Measurements from ENCODE around the gene AK5. TPM values are rescaled to one million over a fixed set of nuclear protein-coding genes. Genes with fewer than 3 reads are reported as not detected.

The AK5 gene
- total and polyA plus RNA-seq, 2 of the 13 experiments (the other 11 are each of a cell fraction or from before 2014, with no cell fraction given): not detected

- Histone ChIP-seq H2AFZ (ENCODE audit: low read length) (no peak overlapping the region), H3K27me3 (ENCODE audit: control insufficient read depth in 1 of 2, insufficient read depth in 2 of 2, low read length in 2 of 2) (no peaks in the 10 kb centered on the region), H4K20me1 (ENCODE audit: insufficient read depth, low read length) (no peaks in the 10 kb centered on the region), H3K4me2 (ENCODE audit: low read depth, low read length) (no peak overlapping the region), H3K36me3 (replicated peaks in 1 of 2; ENCODE audit: control insufficient read depth in 1 of 2, insufficient read depth in 2 of 2, low read length in 2 of 2) (no peaks in the 10 kb centered on the region), H3K4me3 (replicated peaks in 1 of 3; ENCODE audit: insufficient read depth in 1 of 3, low read depth in 2 of 3, low read length in 3 of 3) (no peak overlapping the region), H3K9ac (ENCODE audit: insufficient read depth, low read depth, low read length) (no peak overlapping the region), H3K27ac (ENCODE audit: extremely low read length, insufficient read depth, low read length) (no peak overlapping the region), H3K79me2 (ENCODE audit: insufficient read depth, low read length) (no peaks in the 10 kb centered on the region), H3K9me3 (ENCODE audit: low read length) (no peaks in the 10 kb centered on the region), H3K4me1 (ENCODE audit: insufficient read depth, low read length) (no peaks in the 10 kb centered on the region)
- POLR2A ChIA-PET: no interaction called here
- CTCF ChIA-PET (ENCODE audit: low intra/inter-chr PET ratio, low total read pairs): no interaction called here
- no peak for DNase-seq (ENCODE audit: low spot score)
- in situ Hi-C loops (cut with HindIII; ENCODE audit: extremely low pct_ligation_motif_present, low pct_unique_long_range_greater_than_20kb): no loop called here
- 0% methylated on average over 2 of the region's 4 CpGs for WGBS (ENCODE audit: low lambda C conversion rate)
- no TSS peak for BruUV-seq (replicated peaks)
- FAIRE-seq: no peak
- intact Hi-C loops (cut with micrococcal nuclease; ENCODE audit: unreplicated experiment): no loop called here
- no peak for ATAC-seq
- no peak for TF ChIP-seq U2AF1 (optimal IDR thresholded peaks at IDR 0.05; ENCODE audit: low read depth, low read length)
- TF ChIP-seq ATM (IDR thresholded peaks at IDR 0.05; ENCODE audit: borderline replicate concordance): no peak
- TF ChIP-seq ZSCAN29 (CRISPR knock-in tag; conservative IDR thresholded peaks at IDR 0.05): no peak
- no peak for TF ChIP-seq ZBTB10 (CRISPR knock-in tag; IDR thresholded peaks at IDR 0.05; ENCODE audit: borderline replicate concordance)
- TF ChIP-seq IKZF5 (CRISPR knock-in tag; IDR thresholded peaks at IDR 0.05): no peak
- no peak for TF ChIP-seq ZNF773 (CRISPR knock-in tag; IDR thresholded peaks at IDR 0.05; ENCODE audit: borderline replicate concordance)
- TF ChIP-seq GLMP (CRISPR knock-in tag; IDR thresholded peaks at IDR 0.05; ENCODE audit: borderline replicate concordance): no peak
- TF ChIP-seq MEIS2 (CRISPR knock-in tag; IDR thresholded peaks at IDR 0.05): no peak
- no peak for TF ChIP-seq ZSCAN9 (CRISPR knock-in tag; IDR thresholded peaks at IDR 0.05; ENCODE audit: borderline replicate concordance)
- TF ChIP-seq ARHGAP35 (CRISPR knock-in tag; IDR thresholded peaks at IDR 0.05; ENCODE audit: borderline replicate concordance): no peak
- TF ChIP-seq TRIM22 (IDR thresholded peaks at IDR 0.05): no peak
- no peak for TF ChIP-seq RBM22 (optimal IDR thresholded peaks at IDR 0.05; ENCODE audit: low read length)
- TF ChIP-seq ZBTB1 (CRISPR knock-in tag; IDR thresholded peaks at IDR 0.05; ENCODE audit: borderline replicate concordance): no peak
- no peak for TF ChIP-seq GMEB1 (CRISPR knock-in tag; IDR thresholded peaks at IDR 0.05; ENCODE audit: borderline replicate concordance)
- TF ChIP-seq ZFP91 (CRISPR knock-in tag; IDR thresholded peaks at IDR 0.05; ENCODE audit: borderline replicate concordance): no peak
Measured at GRCh38 chr1:77405186-77405585, 123.4 kb downstream of the AK5 start.
